HG03066 (cell line): ENCODE data around the gene SCN8A.

Experiments
- ATAC-seq: cut with Tn5 transposase; IDR thresholded peaks from one replicate; pipeline ENCODE4 v1.9.1; 2021; ENCODE audit warnings: low read depth; ENCODE audit not compliant: unreplicated experiment

SCN8A gene

DNA sequence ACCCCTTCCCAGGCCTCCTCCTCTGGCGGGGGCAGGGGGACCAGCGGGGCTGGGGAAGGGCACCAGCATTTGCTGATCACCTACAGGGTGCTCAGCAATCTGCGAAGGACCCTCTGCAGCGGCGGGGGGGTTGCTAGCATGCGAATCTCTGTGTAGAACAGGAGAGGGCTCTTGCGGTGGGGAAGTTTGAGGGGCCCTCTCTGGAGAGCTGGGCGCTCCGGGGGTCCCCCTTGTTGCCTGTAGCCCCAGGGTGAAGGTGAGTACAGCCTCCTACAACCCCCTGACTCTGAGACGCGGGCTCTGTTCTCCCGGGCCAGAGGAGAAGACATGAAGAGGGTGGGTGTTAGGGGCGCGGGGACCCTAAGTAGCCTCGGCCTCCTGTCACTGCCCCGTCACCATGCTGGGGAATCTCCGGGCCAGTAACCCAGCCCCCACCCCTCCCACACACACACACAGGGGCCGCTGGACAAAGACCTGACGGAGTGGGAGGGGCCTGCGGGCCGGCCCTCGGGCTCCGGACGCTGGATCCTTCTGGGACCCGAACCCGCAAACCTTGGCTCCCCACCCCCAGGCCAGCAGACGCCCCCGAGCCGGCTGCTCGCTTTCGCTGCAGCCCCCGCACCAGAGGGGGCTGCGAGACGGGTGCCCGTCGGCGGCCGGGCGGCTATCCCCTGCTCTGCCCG lies 256.8 kb downstream of the SCN8A start:
- no peak for ATAC-seq

- ATAC-seq: no peak
These were observed 257.3 kb downstream of the SCN8A start, which contains the start of gene FIGNL2 for GRCh38 chr12:51848326-51848727. TSS of gene FIGNL2 (minus strand) at chr12:51848718. CDS start at chr12:51822413, 26,305 bp downstream.

GRCh38 chr12:51848841-51849735 lies 258.1 kb downstream of the SCN8A start:
- ATAC-seq: no peak

GRCh38 chr12:51850081-51850964 lies 259.3 kb downstream of the SCN8A start:
- no peak for ATAC-seq

GRCh38 chr12:51850965-51851299 lies 259.9 kb downstream of the SCN8A start:
- ATAC-seq: no peak

- no peak for ATAC-seq
These were observed 260.5 kb downstream of the SCN8A start for GRCh38 chr12:51851413-51852124.

DNA sequence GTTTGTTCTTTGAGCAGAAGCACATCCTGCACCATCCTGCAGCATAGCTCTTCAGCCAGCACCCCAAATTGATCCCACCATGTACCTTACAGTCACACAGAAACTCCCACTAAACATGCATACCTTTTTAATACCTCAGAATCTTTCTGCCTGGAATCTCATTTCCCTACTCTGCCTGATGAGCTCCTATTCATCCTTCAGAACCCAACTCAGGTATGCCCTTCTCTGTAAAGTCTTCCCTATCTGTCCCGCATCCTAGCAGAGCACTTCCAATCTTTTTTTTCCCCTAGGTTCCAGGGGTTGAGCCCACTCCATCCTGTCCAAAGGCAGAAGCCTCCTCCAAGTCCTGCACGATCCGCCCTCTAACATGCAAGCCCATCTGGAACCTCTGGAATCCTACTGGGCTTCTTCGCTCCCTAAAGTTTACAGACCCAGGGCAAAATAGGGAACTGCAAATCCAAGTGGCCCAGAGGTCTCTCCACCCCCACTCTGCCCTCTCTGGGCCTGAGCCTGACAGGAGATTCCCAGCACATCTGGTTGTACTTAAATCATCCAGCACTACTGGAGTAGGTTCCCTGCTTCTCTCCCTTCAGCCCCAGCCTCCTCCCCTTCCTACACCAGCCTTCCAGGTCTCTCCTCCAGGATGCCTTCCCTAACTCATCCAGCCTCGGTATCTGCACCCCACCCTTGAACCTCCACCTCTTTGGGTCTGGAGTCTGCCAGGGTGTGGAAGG lies 261.5 kb downstream of the SCN8A start:
- no peak for ATAC-seq

DNA sequence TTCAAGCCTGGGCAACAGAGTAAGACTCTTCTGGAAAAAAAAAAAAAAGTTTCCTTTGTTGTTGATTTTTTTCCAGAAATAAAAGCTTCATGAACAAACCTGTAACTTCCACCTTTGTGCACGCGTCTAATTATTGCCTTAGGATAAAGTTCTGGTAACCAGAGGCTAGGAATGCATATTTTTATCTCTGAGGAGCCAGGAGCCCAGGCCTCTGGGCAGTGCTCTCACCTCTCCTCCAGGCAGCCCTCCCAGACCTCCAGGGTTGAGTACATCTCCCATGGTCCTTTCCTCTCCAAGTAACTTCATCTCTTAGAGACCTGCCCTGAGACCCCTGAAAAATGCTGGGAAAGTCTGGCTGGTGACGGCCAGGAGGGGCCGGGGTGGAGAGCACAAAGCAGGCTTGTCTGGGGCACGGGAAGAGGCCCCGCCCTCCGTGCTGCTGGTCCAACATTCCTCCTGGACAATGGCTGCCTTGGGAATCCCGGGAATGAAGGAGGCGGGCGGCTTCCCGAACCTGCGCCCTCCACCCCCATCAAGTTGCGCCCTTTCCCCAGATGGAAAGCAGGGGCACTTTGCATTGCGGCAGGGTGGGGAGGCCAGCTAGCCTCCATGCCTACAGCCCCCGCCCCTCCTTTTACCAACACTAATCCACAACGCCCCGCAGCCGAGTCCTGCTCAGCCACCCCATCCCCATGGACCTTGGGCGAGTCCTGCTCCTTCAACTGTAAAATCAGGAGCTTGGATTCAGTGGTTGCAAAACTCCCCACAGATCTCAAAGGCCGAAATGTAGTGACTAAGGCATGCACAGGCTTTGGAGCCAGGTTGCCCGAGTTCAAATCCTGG lies 264.8 kb downstream of the SCN8A start:
- ATAC-seq: no peak

- no peak for ATAC-seq
These were observed 270.0 kb downstream of the SCN8A start for GRCh38 chr12:51860986-51861385.
